PFSK-1 (cell line): ENCODE data around the gene PNCK.

Source experiments
- FOXP2 ChIP-seq: optimal IDR thresholded peaks from 2 replicates; pipeline ENCODE3; 2011; ENCODE audit warnings: borderline replicate concordance, control low read depth, inconsistent platforms; ENCODE audit not compliant: insufficient read depth; ENCODE audit errors: extremely low read length, extremely low read depth
- POLR2AphosphoS5 ChIP-seq: IDR thresholded peaks from 2 replicates; pipeline ENCODE4 v1.6.1; 2012; ENCODE audit warnings: low read depth, mild to moderate bottlenecking, control low read depth, low read length, moderate library complexity
- REST ChIP-seq, 2 experiments: IDR thresholded peaks; 2 replicates each; pipeline versions ENCODE4 v1.6.1 to v1.8.0; 2011 to 2012; ENCODE audit warnings: low read depth in 2 of 2, low read length in 2 of 2, control low read depth in 1 of 2, inconsistent platforms in 1 of 2, mild to moderate bottlenecking in 1 of 2, moderate library complexity in 1 of 2; ENCODE audit not compliant: insufficient read depth in 1 of 2
- SIN3A ChIP-seq: IDR thresholded peaks from 2 replicates; pipeline ENCODE4 v1.6.1; 2012; ENCODE audit warnings: mild to moderate bottlenecking, low read length, moderate library complexity, borderline replicate concordance; ENCODE audit not compliant: insufficient read depth
- TAF1 ChIP-seq: IDR thresholded peaks from 2 replicates; pipeline ENCODE4 v1.6.1; 2012; ENCODE audit warnings: low read length, control low read depth, borderline replicate concordance; ENCODE audit not compliant: insufficient read depth

PNCK gene

GRCh38 chrX:153632595-153632946 is 41.0 kb downstream of the PNCK start:
- TF ChIP-seq SIN3A, result no peak
- no peak for TF ChIP-seq FOXP2
- no peak for TF ChIP-seq TAF1
- no peak for TF ChIP-seq REST (IDR thresholded peaks at IDR 0.05; ENCODE audit: insufficient read depth in 1 of 2, low read depth in 2 of 2, low read length in 2 of 2)

- no peak for TF ChIP-seq REST (IDR thresholded peaks at IDR 0.05; ENCODE audit: insufficient read depth in 1 of 2, low read depth in 2 of 2, low read length in 2 of 2)
- no peak for TF ChIP-seq SIN3A
- no peak for TF ChIP-seq FOXP2
- no peak for TF ChIP-seq TAF1
- no peak for TF ChIP-seq POLR2AphosphoS5
Measured at GRCh38 chrX:153631907-153632594, 41.6 kb downstream of the PNCK start.

DNA sequence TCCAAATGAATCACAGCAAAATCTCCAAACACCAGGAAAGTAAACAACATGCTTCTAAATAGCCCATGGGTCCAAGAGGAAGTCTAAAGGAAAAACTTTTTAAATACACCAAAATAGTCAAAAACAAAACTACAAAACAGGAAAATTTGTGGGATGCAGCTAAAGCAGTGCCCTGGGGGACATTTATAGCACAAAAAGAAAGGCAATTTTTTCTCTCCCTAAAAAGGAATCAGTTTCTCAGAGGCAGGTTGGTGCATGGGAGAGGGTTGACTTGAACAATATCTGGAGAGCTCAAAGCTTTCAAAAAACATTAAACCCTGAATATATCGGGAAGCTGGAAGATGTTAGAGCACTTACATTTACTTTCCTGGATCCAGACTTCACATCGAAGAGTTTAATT is 42.3 kb downstream of the PNCK start:
- TF ChIP-seq FOXP2, result no peak
- no peak for TF ChIP-seq SIN3A
- TF ChIP-seq REST (IDR thresholded peaks at IDR 0.05; ENCODE audit: insufficient read depth in 1 of 2, low read depth in 2 of 2, low read length in 2 of 2), result no peak
- no peak for TF ChIP-seq TAF1
- no peak for TF ChIP-seq POLR2AphosphoS5

DNA sequence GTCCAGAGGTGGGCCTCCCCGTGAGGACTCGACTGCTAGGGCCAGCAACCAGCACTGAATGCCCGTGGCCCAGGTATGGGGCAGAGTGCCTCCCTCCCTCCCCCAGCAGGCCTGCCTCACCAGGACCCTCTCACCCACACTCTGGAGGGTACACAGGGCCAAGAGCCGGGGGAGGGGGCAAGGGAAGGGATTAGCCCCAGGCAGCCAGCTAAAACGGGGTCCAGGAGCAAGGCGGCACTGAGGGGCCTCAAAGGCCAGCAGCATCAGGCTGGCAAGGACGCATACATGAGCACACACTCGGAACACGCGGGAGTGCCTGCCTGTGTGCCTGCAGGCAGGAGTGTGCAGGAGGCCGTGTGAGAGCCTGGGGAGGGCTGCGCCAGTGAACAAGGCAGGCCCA is 44.9 kb downstream of the PNCK start:
- TF ChIP-seq FOXP2, result no peak
- TF ChIP-seq POLR2AphosphoS5, result no peak
- TF ChIP-seq REST (IDR thresholded peaks at IDR 0.05; ENCODE audit: insufficient read depth in 1 of 2, low read depth in 2 of 2, low read length in 2 of 2), result no peak
- no peak for TF ChIP-seq TAF1
- no peak for TF ChIP-seq SIN3A

DNA sequence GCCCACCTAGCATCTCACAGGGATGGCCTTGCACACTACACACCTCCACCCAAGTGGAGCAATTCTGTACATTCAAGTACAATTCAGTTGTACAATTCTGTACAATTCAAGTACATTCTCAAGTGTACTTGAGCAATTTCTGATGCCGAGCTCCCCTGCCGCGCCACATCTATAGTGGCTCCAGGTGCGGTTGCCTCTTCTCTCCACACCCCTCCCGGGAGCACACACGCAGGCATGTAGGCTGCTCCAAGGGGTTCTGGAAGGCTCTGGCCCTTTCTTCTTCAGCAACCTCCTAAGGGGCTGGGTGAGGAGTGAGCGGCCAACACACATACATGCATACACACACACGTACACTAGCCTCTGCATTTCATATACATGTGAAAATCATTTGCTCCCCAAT is 45.5 kb downstream of the PNCK start:
- TF ChIP-seq POLR2AphosphoS5 (no peak), FOXP2 (no peak), TAF1 (no peak), SIN3A (no peak), REST (IDR thresholded peaks at IDR 0.05; ENCODE audit: insufficient read depth in 1 of 2, low read depth in 2 of 2, low read length in 2 of 2) (no peak)
